Stimulated activated CD8-positive, alpha-beta memory T cell treated with anti-CD3 and anti-CD28 coated beads, Interleukin-12 subunit alpha, Interleukin-12 subunit beta, amount 100 ng/mL, for 24 hours (primary cell): ENCODE results near the gene MINDY3.
"Not testable (repeated sequence)": the region's sequence is repeated elsewhere in the genome, so short reads cannot be mapped to it uniquely, and the experiment has no call there.

Experiments
- DNase-seq: peaks from one replicate; pipeline ENCODE4 v3.0.0-alpha.2; 2020; ENCODE audit errors: extremely low read depth

MINDY3 gene

GRCh38 chr10:15859906-15860691 is at the start of gene MINDY3:
TSS of gene MINDY3 (minus strand) at chr10:15860507. CDS start at chr10:15860299, 208 bp downstream.
- DNase-seq, result peak; percentile 64

GRCh38 chr10:15901889-15902288 is 41.6 kb upstream of the MINDY3 start:
- DNase-seq, result no peak

DNA sequence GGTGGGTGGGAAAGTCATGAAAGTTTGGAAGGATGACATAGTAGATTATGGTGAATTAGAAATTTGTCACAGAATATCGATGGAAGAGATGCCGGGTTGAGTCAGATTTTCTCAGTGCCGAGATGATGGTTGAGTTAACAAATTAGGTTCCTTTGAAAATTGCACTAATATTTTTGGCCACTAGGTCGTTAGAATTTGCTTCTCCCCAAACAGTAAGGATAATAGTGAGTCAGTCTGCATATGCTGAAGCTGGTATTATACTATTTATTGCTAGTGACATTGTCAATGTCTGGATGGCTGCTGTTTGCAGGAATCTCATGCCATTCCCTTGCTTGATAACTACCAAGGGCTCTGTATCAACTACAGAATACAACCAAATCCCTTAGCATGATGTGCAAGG is 37.7 kb upstream of the MINDY3 start:
- DNase-seq, result no peak

DNA sequence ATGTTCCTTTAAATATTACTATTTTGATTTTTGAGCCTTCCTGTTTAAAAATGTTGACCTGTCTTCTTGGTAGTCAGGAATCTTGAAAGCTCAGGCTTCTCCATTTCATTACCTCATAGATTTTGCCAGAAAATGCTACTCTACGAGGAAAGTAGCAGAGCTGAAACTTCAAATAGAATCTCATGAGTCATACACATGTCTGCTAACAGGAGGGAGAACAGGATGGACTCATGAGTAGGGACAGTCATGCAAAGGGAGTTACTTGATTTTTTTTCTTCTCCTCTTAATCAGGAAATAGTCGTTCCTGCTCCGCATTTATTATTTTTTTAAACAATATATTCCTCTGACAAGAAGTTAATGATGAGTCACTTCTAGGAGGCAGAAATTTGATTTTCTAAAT is 37.0 kb upstream of the MINDY3 start:
- no peak for DNase-seq

DNA sequence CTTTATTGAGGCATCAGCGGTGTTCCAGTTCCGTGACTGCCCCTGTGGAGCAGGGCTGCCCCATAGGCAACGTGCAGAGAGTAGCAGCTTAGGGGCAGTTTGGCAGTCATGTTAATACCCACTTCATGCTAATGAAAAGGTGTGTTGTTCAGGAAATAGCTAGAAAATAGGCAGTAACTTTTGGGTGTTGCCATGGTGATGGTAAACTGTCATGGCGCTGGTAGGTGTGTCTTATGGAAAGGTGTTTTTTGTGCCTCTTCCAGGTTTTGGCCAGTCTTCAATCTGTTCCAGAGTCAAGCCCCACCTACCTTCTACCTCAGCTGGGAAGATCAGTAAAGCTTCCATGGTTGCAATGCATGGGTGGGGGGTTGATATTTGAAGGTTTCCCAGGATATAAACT is 36.3 kb upstream of the MINDY3 start:
- no peak for DNase-seq

DNA sequence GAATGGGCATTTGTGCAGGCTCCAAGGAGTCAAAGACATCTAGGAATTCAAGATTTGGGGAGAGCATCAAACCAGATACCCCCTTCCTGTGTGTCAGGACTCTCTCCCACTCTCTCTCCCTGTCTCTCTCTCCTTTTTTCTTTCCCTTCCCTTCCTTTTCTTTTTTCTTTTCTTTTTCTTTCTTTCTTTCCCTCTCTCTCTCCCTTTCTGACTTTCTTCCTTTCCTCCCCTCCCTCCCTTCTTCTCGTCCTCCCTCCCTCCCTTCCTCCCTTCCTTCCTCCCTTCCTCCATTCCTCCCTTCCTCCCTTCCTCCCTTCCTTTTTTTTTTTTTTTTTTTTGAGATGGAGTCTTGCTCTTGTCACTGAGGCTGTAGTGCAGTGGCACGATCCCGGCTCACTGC is 24.1 kb upstream of the MINDY3 start:
- DNase-seq, result no peak

GRCh38 chr10:15881542-15881941 is 21.2 kb upstream of the MINDY3 start:
- no peak for DNase-seq

GRCh38 chr10:15879663-15880062 is 19.4 kb upstream of the MINDY3 start:
- no peak for DNase-seq

DNA sequence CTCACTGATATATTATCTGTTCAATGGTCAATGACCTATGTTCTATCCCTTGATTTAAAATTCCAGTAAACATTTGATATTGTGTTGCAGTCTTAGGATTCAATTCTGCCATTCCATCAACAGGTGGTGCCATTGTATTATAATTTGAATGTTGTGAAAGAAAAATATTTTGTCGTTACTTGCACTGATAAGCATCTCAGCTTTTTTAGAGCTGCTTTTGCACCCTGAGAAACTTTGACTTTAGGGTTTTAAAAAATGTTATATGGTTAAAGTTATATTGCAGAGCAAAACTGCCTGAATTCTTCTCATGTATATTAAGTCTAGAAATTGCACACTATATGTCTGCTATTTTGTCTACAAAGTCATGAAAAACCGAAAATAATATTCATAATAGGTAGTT is 18.8 kb upstream of the MINDY3 start:
- no peak for DNase-seq

DNA sequence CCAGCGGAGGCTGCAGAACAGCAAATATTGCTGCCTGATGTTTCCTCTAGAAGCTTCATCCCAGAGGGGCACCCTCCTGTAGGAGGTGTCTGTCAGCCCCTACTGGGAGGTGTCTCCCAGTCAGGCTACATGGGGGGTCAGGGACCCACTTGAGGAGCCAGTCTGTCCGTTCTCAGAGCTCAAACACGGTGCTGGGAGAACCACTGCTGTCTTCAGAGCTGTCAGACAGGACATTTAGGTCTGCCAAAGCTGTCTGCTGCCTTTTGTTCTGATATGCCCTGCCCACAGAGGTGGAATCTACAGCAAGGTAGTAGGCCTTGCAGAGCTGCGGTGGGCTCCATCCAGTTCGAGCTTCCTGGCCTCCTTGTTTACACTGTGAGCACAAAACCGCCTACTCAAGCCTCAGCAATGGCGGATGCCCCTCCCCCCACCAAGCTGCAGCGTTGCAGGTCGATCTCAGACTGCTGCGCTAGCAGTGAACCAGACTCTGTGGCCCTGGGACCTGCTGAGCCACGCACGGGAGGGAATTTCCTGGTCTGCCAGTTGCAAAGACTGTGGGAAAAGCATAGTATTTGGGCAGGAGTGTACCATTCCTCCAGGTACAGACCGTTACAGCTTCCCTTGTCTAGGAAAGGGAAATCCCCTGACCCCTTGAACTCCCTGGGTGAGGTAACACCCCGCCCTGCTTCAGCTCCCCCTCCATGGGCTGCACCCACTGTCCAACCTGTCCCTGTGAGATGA is 17.7 kb upstream of the MINDY3 start:
- DNase-seq, result no peak

DNA sequence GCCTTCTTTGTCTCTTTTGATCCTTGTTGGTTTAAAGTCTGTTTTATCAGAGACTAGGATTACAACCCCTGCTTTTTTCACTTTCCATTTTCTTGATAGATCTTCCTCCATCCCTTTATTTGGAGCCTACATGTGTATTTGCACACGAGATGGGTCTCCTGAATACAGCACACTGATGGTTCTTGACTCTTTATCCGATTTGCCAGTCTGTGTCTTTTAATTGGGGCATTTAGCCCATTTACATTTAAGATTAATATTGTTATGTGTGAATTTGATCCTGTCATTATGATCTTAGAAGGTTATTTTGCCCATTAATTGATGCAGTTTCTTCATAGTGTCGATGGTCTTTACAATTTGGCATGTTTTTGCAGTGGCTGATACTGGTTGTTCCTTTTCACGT is 16.0 kb upstream of the MINDY3 start:
- DNase-seq, result not testable (repeated sequence)

DNA sequence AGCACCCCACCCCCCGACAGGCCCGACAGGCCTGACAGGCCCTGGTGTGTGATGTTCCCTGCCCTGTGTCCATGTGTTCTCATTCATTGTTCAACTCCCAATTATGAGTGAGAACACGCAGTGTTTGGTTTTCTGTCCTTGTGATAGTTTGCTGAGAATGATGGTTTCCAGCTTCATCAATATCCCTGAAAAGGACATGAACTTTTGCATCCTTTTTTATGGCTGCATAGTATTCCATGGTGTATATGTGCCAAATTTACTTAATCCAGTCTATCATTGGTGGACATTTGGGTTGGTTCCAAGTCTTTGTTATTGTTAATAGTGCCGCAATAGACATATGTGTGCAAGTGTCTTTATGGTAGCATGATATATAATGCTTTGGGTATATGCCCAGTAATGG is 12.3 kb upstream of the MINDY3 start:
- not testable (repeated sequence) for DNase-seq

DNA sequence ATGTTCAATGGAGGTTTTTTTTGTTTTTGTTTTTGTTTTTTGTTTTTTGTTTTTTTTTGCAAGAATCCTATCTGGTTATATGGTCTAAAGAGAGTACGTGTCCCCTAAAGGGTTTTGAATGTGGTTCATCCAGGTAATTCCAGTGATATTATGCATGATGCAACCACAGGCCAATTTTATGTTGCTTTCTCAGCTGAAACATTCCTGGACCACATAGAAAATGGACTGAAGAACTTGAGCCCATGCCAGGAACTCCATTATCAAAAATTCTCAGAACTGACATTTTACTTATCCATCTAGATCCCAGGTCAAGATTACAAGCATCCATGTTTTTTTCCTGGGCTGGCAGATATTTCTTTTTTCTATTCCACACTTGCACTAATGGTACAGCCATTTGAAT is 11.5 kb upstream of the MINDY3 start:
- no peak for DNase-seq

GRCh38 chr10:15869935-15870334 is 9.6 kb upstream of the MINDY3 start:
- DNase-seq, result no peak

DNA sequence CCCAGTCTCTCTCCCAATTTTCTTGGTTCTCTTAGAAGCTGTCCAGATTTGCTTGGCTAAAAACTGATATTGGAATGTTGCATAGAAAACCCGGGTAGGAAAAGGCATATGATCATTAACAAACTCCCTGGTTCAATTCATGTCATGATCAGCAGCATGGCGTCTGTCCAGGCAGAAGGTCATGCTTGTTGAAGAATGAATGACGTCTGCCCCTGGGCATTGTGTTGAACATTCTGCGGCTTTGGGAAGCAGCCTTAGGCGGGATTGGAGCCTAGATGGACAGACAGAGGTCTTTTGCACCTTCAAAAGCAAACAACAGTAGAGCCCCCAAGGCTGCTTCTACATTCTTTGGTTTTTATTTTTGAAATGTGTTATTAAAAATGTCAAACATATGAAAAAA is 7.7 kb upstream of the MINDY3 start:
- no peak for DNase-seq

GRCh38 chr10:15865304-15865703 is 5.0 kb upstream of the MINDY3 start:
- no peak for DNase-seq

GRCh38 chr10:15864419-15864818 is 4.1 kb upstream of the MINDY3 start:
- DNase-seq, result no peak

GRCh38 chr10:15863733-15864132 is 3.4 kb upstream of the MINDY3 start:
- no peak for DNase-seq

GRCh38 chr10:15863323-15863722 is 3.0 kb upstream of the MINDY3 start:
- DNase-seq, result no peak

DNA sequence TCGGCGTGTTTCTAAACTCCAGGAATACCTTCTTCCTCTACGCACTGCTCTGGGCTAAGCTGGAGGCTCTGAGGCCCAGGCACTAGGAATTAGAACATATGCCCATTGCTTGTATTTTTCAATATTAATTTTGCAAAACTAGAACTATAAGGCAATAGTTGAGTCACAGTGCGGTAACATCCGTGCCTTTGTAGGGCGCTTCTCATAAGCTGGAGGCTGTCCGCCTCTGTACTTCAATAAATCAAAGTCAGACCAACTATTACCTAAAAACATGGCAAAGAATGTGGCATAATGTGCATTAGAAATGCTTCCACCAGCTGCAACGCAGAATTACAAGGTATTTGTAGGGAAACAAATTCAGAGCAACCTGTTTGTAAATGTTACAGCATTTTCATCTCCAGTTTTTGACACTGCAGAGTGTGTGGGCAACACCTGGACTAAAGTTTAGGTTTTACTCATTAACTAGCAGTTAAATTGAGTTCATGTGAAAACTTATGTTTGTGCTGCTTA is 440 bp upstream of the MINDY3 start:
- no peak for DNase-seq

GRCh38 chr10:15859509-15859905 is 800 bp downstream of the MINDY3 start:
- DNase-seq, result no peak

GRCh38 chr10:15858861-15859281 is 1.4 kb downstream of the MINDY3 start:
- DNase-seq, result no peak

GRCh38 chr10:15857107-15857575 is 3.2 kb downstream of the MINDY3 start:
- no peak for DNase-seq
